ENCODE measurements around the gene CCDC134.
"Not testable (repeated sequence)": the region's sequence is repeated elsewhere in the genome, so short reads cannot be mapped to it uniquely, and the experiment has no call there.

Gene CCDC134

GRCh38 chr22:41826021-41826420 is 25.5 kb downstream of the CCDC134 start:
- FAIRE-seq: no peak

- no peak for FAIRE-seq
Measured at GRCh38 chr22:41826430-41827383, 26.2 kb downstream of the CCDC134 start.

GRCh38 chr22:41827671-41828070 is 27.2 kb downstream of the CCDC134 start:
- no peak for FAIRE-seq

GRCh38 chr22:41828516-41828915 is 28.0 kb downstream of the CCDC134 start:
- no peak for FAIRE-seq

- no peak for FAIRE-seq
Measured at GRCh38 chr22:41830174-41830573, 29.7 kb downstream of the CCDC134 start.

- no peak for FAIRE-seq
Measured at GRCh38 chr22:41831383-41831782, 30.9 kb downstream of the CCDC134 start.

GRCh38 chr22:41831828-41832552 is 31.5 kb downstream of the CCDC134 start:
- FAIRE-seq: no peak

- FAIRE-seq: peak; percentile 98
Measured at GRCh38 chr22:41832553-41833368, 32.3 kb downstream of the CCDC134 start, which contains the start of gene SREBF2. Gene SREBF2, plus strand, starts transcription at chr22:41833105. Its CDS starts 166 bp downstream, at chr22:41833271.

- FAIRE-seq: no peak
Measured at GRCh38 chr22:41833369-41834004, 33.0 kb downstream of the CCDC134 start.

GRCh38 chr22:41834005-41834944 is 33.8 kb downstream of the CCDC134 start:
- no peak for FAIRE-seq

- FAIRE-seq: not testable (repeated sequence)
Measured at GRCh38 chr22:41835462-41835861, 35.0 kb downstream of the CCDC134 start.

- FAIRE-seq: no peak
Measured at GRCh38 chr22:41836551-41836950, 36.1 kb downstream of the CCDC134 start.

GRCh38 chr22:41838842-41839618 is 38.6 kb downstream of the CCDC134 start:
- no peak for FAIRE-seq

- FAIRE-seq: no peak
Measured at GRCh38 chr22:41840216-41840615, 39.7 kb downstream of the CCDC134 start.

GRCh38 chr22:41841085-41841712 is 40.7 kb downstream of the CCDC134 start:
- FAIRE-seq: no peak

- no peak for FAIRE-seq
Measured at GRCh38 chr22:41842996-41843970, 42.8 kb downstream of the CCDC134 start.

GRCh38 chr22:41844036-41844435 is 43.6 kb downstream of the CCDC134 start:
- no peak for FAIRE-seq

GRCh38 chr22:41844513-41844912 is 44.0 kb downstream of the CCDC134 start:
- FAIRE-seq: no peak
